AG20443 (cell line): ENCODE data around the gene AP1AR.
"Not testable (repeated sequence)": the region's sequence is repeated elsewhere in the genome, so short reads cannot be mapped to it uniquely, and the experiment has no call there.

Experiments used
- DNase-seq: peaks from one replicate; pipeline ENCODE4 v3.0.0; 2012; ENCODE audit warnings: low spot score, mixed read lengths

The AP1AR gene

DNA sequence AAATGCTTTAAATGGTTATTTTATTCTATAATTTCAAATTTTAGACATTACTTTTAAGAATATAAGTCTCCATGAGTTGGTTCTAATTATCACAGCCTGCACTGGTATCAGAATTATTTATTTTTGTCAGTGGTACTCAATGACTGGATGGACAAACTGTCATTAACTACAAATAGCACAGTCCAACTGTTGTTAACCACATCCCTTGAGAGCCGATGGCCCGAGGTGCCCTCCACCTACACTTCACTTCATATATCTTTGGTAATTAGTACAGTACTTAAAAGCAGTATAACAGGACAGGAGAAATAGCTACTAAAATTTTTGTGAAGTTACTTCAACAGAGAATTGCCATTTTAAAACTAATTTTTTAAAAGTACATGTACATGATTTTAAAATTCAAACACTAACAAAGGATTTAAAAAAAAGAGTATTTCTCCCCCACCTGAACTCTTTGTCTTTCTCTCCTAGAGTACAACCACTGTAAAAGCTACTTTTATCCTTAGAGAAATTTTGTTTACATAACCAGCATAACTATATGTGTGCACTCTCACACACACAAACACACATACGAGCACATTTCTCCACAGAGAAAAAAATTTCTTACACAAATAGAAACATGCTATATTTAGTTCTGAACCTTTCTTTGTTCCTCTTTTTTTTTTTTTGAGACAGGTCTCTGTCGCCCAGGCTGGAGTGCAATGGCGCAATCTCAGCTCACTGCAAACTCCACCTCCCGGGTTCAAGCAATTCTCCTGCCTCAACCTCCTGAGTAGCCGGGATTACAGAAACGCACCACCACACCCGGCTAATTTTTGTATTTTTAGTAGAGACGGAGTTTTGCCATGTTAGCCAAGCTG, 47.7 kb downstream of the AP1AR start:
- DNase-seq = no peak

DNA sequence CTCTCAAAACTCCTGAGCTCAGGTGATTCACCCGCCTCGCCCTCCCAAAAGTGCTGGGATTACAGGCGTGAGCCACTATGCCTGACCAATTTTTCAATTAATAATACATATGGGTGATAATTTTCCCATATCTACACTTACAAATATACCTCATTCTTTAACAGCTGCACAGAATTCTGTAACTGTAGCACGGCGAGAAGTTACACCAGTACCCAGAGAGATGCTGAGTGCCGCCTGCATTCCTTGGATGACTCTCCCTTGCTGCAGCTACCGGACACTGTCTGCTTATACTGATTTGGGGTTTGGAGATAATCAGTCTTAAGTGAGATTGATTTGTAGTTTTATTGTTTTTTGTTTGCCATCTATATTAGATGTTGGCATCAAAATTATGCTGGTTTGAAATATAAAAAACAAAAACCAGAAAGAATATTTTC, 48.3 kb downstream of the AP1AR start:
- no peak for DNase-seq

DNA sequence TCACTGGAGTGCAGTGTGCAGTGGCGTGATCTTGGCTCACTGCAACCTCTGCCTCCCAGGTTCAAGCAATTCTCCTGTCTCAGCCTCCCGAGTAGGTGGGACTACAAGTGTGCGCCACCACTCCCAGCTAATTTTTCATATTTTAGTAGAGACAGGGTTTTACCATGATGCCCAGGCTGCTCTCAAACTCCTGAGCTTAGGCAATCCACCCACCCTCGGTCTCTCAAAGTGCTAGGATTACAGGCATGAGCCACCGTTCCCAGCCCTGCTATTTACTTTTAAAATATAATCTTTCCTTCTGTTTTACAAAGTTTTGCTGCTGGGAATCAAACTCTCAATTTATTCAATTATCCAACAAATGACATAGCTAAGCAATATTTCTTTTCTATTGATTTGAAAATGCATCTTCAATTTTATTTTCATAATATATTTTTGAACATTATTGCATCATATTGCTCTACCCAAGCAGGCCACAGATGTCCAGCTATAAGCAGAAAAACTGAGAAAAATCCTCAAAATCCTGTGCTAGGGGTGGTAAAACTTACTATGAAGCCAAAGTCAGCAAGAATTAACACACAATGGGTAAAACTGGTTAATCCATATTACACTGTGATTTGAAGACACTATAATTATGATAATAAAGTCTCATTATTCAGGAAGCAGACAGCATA, 48.9 kb downstream of the AP1AR start:
- no peak for DNase-seq

DNA sequence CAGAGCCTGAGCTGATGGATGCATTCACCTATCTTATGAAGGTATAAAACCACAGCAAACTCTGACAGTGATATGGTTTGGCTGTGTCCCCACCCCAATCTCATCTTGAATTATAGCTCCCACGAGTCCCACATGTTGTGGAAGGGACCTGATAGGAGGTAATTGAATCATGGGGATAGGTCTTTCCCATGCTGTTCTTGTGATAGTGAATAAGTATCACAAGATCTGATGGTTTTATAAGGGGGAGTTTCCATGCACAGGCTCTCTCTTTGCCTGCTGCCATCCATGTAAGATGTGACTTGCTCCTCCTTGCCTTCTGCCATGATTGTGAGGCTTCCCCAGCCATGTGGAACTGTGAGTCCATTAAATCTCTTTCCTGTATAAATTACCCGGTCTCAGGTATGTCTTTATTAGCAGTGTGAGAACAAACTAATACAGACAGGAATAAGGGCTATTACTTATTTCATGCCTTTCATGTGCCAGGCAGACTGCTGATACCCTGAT, 50.4 kb downstream of the AP1AR start:
- DNase-seq = not testable (repeated sequence)

DNA sequence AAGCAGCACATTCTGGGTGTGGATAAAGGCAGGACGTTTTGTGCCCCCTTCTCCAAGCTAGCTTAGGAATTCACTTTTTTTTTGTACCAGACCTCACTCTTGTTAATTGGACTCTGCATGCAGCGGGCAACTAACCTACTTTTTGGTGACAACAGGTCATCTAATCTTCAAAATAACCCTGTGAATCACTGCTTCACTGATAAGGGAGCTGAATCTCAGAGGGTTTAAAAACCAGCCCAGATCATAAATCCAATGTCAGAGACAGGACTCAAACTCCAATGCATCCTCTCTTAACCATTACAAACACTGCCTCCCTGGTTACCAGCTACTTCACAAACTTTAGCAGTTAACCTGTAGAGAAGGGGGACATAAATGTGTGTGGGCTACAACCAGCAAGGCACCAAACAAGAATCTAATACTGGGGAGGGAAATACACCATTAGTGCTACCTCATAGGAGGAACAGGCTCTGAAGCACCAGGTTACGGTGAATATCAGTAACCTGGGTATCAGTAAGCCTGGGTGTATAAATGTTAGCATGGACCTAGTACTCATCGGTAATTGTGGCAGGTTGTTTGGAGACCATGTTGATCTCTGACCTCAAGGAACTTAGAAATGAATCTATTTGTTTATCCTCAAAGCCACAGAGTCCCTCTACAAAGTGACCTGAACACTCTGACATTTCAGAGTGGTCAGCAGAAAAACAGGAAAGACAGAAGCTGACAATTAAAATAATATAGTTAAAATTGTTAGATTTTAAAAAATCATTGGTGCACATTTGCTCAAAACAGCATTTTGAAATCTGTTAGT, 51.5 kb downstream of the AP1AR start:
- no peak for DNase-seq

DNA sequence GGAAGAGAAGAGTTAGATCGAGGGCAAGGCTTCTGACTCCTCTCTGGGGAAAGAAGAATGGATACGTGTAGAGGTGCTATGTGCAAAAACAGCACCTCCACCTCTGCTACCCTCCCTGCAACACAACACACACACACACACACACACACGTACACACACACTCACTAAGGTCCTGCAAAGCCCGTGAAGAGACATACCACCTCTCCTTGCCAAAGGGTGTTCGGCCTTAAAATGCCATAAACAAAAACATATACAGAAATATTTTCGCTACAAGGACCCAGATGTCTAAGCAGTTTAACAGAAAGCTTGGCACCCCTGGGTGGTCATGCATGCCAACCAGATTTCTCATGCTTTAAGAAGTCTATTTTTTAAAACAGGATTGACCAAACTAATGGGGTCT, 52.6 kb downstream of the AP1AR start:
- peak; percentile 16 for DNase-seq

DNA sequence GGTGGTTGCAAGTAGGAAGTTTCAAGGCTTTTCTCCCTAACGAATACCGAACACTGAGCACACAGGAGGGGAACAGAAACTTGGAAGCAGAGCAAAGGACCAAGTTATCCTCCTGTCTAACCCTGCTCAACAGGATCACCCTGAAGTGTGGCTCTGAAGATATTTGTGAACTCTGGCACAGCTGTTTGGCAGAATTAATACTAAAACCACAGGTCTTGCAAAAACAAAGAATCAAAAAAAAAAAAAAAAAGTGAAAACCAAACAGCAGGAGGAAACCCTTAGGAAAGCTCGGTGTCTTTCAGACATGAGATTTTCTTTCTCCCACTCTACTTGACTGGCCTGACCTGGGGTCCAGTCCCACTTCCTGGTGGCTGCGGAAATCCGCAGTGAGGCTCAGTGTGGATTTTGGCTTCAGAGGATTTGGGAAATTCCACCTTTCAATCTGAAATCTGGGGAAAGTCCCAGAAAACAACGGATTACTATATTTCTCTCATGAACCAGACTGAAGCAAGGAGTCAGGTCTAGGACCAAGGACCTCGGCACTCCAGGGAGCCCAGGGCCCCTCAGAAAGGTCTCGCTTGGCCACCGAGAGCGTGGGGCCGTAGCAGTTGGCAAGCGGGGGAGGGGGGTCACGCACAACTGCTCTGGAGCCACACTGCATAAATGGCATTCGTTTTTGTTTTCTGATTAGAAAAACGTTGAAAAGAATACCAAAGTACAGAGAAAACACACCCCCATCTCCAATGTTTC, 53.2 kb downstream of the AP1AR start:
- DNase-seq = peak; percentile 45

DNA sequence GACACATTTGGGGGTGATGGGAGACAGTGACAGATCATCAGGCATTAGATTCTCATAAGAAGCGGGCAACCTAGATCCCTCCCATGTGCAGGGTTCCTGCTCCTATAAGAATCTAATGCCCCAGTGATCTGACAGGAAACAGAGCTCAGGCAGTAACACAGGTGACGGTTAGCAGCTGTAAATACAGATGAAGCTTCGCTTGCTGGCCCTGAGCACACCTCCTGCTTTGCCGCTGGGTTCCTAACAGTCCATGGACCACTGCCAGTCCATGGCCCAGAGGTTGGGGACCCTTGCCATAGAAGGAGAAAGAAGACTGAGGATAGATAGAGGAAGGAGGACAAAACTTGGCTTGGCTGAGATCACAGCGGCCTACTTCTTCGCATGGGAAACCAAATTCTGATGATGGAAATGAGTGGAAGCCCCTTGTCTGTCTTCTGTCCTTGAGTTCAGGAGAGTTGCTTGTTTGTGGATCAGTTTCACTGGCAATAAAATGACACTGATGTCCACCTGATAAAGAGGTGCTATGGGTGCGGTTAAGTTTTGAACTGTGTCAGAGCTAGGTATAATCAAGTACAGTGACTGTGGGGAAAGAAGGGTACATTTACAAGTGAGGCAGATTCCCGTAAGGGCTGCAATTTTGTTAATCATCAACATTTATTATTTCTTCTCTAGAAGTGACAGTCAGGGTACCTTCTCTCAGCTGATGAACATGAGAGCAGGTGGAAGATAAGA, 55.8 kb downstream of the AP1AR start:
- no peak for DNase-seq

DNA sequence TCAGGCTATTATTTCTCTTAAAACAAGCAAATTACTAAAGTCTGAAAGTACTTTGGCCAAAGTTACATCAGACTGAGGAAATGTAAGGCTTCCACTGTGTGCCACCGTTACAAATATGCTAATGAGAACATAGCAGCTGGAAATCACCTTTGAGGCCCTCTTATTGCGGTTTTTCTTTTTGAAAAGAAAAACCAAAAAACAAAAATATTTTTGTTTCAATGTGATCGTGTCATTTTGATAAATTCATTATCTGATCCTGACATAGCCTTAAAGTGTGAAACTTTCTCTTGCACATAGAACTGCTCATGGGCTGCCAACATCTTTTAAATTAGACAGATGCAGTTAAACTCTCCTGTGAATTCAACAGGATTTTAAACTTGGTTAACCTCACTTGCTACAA, 56.9 kb downstream of the AP1AR start:
- DNase-seq = no peak

DNA sequence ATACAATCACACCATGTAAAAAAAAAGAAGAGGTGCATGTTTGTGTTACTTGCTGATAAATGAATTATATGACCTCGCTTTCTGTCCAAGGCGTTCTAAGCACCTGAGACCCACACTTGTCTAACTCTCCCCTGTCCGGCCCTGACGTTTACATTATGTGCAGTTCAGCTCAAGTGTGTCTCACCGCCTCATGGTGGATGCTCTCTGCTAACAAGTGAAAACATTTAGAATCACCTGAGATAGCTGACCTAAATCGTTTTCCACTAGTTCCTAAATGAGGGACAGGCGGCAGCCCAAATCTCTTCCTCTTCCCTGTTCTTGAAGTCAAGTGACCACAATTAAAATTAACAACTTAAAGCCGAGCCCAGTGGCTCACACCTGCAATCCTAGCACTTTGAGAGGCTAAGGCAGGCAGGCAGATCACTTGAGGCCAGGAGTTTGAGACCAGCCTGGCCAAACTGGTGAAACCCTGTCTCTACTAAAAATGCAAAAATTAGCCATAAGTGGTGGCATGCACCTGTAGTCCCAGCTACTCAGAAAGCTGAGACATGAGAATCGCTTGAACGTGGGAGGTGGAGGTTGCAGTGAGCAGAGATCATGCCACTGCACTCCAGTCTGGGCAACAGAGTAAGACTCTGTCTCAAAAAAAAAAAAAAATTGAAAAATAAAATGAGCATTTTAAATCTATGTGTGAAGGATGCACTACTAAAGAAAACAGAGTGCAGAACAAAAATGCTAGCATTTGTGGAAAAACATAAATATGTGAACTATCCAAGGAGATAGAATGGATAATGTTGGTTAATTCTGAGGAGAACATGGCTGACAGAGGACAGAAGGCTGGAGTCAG, 58.0 kb downstream of the AP1AR start:
- DNase-seq = no peak

DNA sequence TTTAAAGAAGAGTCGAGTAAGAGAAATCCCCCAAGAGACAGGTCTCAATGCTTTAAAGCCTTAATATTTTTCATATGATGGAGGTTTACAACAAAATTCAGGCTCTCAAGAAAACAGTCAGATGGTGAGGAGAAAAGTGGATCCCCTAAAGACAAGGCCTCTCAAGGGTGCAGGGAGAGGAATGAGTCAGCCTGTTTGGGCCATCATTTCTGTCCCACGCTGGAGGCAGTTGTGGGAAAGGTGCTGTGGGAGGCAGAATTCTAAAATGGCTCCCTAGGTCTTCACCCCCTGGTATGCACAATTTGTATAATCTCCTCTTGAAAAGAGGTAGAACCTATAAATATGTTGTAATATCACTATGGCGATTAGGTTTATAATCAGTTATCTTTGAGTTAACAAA, 58.8 kb downstream of the AP1AR start:
- no peak for DNase-seq

DNA sequence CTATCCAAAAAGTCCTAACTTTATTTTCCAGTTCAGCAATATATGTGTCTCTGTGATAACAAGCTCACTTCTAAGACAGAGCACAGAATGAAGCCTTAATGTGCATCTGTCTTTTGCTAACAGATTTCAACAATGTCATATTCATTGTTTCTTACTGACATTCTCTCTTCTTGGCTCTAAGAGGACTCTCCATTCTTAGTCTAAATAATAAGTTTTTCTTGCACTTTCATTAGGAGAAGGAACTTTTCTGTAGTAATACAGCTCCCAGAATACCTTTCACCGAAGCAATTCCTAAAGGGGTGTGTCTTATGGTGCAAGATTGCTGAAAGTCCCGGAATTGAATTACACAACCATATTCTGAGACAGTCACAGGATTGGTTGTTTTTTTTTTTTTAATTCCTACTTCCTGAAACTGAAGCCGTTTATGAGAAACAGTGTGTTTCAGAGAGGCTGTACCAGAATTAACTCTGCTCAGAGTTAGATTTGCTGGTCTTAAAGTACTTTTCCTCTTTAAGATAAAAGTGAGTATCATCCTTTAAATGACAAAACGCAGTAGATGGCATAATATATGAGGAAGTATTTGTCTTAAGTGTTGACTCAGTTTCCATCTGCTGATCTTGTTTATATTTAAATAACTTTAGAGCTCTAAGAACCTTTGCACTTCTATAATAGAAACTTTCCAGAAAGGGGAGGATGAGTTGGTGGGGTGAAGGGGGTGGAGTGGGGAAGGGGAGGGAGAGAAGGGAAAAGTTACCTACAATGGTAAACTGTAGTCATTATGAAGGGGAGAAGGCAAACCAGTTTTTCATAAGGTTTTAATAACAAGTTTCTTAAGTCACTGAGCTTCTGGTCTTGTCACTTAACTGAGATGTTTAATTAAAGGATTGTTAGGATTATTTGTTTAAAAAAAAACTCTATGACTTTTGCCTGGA, 65.6 kb downstream of the AP1AR start, which contains the start of gene ALPK1:
ALPK1 (plus strand) TSS at position 421 of the 932 bp plus-strand sequence.
- DNase-seq = peak; percentile 87

DNA sequence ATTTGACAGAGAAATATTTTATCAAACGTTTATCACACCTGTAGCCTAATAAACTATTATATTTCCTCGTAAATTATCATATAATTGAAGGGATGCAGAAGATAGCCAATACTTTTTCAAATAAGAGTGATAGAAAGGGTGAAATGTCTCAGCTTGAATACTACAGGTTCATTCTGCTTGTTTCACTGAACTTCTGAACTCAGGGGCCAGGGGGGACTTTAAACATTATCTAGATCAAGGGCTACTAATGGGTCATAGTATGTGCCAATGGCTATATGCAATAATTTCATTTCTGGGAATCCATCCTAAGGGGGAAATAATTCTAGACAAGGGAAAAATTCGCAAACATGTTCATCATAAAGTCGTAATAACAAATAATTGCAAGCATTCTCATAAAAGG, 68.1 kb downstream of the AP1AR start:
- DNase-seq = no peak

DNA sequence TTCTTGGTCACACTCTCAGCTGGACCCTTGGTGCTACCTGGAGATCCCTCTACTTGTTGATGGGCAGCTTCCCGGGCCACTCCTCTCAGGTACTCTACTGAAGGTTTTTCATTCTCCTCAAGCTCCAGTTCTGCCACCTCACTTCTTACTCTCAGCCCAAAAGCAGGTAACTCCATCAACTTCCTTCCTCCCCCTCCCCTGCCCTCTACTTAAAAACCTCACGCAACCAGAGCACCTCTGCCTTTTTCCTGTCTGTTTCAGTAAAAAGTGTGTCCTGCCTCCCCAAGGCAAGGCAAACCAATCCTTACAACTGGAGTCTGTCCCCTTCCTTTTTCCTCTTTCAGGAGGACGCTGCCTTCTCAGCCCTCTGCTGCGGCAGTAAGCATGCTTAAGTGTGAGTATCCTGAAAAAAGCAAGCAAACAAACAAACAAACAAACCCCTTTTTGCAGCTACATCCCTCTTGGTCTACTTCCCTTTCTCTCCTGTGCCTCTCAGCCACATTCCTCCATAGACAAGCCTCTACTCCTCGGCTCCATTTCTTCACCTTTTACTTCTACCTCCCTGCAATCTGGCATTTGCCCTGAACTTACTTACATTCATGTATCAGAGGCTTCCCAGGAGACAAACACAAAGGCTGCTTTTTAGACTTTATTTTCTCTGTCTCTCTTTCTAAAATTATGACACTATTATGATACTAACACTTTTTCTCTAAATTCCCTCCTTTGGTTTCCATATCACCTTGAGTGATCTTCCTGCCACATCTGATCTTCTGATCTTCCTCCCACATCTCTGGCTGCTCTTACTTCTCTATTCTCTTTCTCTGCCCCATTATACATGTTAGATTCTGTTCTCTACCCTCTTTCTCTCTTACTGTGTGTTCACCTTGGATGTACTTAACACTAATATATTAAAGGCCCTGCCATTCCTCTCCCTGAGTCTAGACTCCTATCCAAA, 71.0 kb downstream of the AP1AR start:
- DNase-seq = no peak

DNA sequence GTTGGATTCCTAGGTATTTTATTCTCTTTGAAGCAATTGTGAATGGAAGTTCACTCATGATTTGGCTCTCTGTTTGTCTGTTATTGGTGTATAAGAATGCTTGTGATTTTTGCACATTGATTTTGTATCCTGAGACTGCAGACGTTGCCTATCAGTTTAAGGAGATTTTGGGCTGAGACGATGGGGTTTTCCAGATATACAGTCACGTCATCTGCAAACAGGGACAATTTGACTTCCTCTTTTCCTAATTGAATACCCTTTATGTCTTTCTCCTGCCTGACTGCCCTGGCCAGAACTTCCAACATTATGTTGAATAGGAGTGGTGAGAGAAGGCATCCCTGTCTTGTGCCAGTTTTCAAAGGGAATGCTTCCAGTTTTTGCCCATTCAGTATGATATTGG, 73.9 kb downstream of the AP1AR start:
- not testable (repeated sequence) for DNase-seq

DNA sequence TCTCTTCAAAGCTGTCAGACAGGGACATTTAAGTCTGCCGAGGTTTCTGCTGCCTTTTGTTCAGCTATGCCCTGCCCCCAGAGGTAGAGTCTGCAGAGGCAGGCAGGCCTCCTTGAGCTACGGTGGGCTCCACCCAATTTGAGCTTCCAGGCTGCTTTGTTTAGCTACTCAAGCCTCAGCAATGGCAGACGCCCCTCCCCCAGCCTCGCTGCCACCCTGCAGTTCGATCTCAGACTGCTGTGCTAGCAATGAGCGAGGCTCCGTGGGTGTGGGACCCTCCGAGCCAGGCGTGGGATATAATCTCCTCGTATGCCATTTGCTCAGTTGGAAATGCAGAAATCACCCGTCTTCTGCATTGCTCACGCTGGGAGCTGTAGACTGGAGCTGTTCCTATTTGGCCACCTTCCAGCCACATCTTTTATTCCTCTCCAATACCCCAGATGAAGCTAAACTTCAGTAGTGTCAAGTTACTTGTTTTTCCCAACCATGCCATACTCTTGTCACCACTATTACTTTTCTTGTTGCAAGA, 77.7 kb downstream of the AP1AR start:
- not testable (repeated sequence) for DNase-seq

DNA sequence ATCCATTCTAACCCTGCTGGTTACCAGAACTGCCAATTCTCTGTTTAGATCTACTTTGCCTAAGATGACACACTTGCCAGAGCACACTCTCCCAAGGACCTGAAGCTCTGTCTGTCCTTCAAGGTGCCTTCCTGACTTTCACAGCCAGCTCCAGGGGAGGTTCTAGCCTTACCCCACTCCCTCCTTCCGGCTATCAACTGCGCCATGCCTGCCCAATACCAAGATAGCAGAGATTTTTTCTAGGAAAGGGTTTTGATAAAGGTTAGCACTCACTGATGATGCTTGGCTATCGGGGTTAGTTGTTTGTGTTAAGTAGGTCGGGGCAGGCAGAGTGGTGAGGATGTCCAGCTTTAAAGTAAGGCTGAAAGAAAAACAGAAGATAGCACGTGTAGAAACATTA, 79.9 kb downstream of the AP1AR start:
- no peak for DNase-seq
